Neural progenitor cell (in vitro differentiated cells): ENCODE results near the gene SLC25A52.

Experiments used
- CTCF ChIP-seq: fragments of 200-600 bp; sonication (generic); IDR thresholded peaks from 2 replicates; pipeline ENCODE4 v1.5.1; 2017; ENCODE audit warnings: antibody characterized with exemption, mild to moderate bottlenecking
- EZH2 ChIP-seq: fragments of 200-600 bp; sonication (generic); IDR thresholded peaks from 2 replicates; pipeline ENCODE4 v1.6.1; 2017; ENCODE audit warnings: antibody characterized with exemption, mild to moderate bottlenecking, moderate library complexity
- EZH2phosphoT487 ChIP-seq: fragments of 200-600 bp; sonication (generic); IDR thresholded peaks from 2 replicates; pipeline ENCODE4 v1.6.1; 2017; ENCODE audit warnings: antibody characterized with exemption

- TF ChIP-seq EZH2 (no peak), CTCF (no peak), EZH2phosphoT487 (no peak)
These were observed 39.8 kb downstream of the SLC25A52 start for GRCh38 chr18:31720867-31721266.
